Cardiac fibroblast (primary cell): Measurements from ENCODE around the gene ADCK2.

Experiments used
- DNase-seq, 2 donors: peaks; one replicate each; pipeline versions ENCODE4 v3.0.0 to v3.0.0-alpha.2; 2010; ENCODE audit warnings: low read depth in 2 of 2
- H3K4me3 ChIP-seq, 2 donors: replicated peaks in 1 of 2; 1 replicate in 1 of 2; 2 replicates in 1 of 2; pipeline ENCODE4 v1.5.1; 2011; ENCODE audit warnings: low read depth in 2 of 2, low read length in 2 of 2, mild to moderate bottlenecking in 2 of 2, moderate library complexity in 1 of 2
- CTCF ChIP-seq: IDR thresholded peaks from one replicate; pipeline ENCODE4 v1.5.1; 2011; ENCODE audit warnings: low read depth, mild to moderate bottlenecking, low read length, inconsistent platforms

Gene ADCK2

GRCh38 chr7:140678816-140679130 is 6.0 kb downstream of the ADCK2 start:
- DNase-seq = no peak
- H3K4me3 ChIP-seq = no peak overlapping the region
- TF ChIP-seq CTCF = no peak

- H3K4me3 ChIP-seq = no peak overlapping the region
- no peak for DNase-seq
- no peak for TF ChIP-seq CTCF
These were observed 6.4 kb downstream of the ADCK2 start for GRCh38 chr7:140679186-140679585.

- DNase-seq = no peak
- H3K4me3 ChIP-seq = no peak overlapping the region
- no peak for TF ChIP-seq CTCF
These were observed 8.1 kb downstream of the ADCK2 start for GRCh38 chr7:140680886-140681285.

- H3K4me3 ChIP-seq = no peak overlapping the region
- TF ChIP-seq CTCF = no peak
These were observed 9.0 kb downstream of the ADCK2 start for GRCh38 chr7:140681766-140682165.

GRCh38 chr7:140683657-140684056 is 10.9 kb downstream of the ADCK2 start:
- no peak for DNase-seq
- H3K4me3 ChIP-seq = no peak overlapping the region
- no peak for TF ChIP-seq CTCF

More at GRCh38 chr7:140681766-140682165, 9.0 kb downstream of the ADCK2 start:
- DNase-seq = no peak

GRCh38 chr7:140684066-140684950 is 11.6 kb downstream of the ADCK2 start:
- no peak for DNase-seq
- TF ChIP-seq CTCF = no peak
- H3K4me3 ChIP-seq = no peak overlapping the region
